ENCODE results near the gene CD79B.

GRCh38 chr17:63956296-63956920 is 24.3 kb upstream of the CD79B start:
- no peak for TF ChIP-seq EP300 (IDR thresholded peaks at IDR 0.05; ENCODE audit: borderline replicate concordance in 1 of 2, control insufficient read depth in 1 of 2, low read depth in 2 of 2, low read length in 2 of 2)
- no peak for TF ChIP-seq POLR2AphosphoS5 (IDR thresholded peaks at IDR 0.05; ENCODE audit: low read length)
- no peak for TF ChIP-seq EED (IDR thresholded peaks at IDR 0.05; ENCODE audit: low read depth)
- TF ChIP-seq FOS (IDR thresholded peaks at IDR 0.05; ENCODE audit: borderline replicate concordance, extremely low read depth, insufficient read length) = no peak
- no peak for TF ChIP-seq CTCF (IDR thresholded peaks at IDR 0.05 in 2 of 3, conservative IDR thresholded peaks at IDR 0.05 in 1 of 3; ENCODE audit: control insufficient read depth in 2 of 3, extremely low read depth in 1 of 3, insufficient read depth in 1 of 3, low read depth in 3 of 3, low read length in 3 of 3)
- TF ChIP-seq SPI1 (IDR thresholded peaks at IDR 0.05; ENCODE audit: borderline replicate concordance, insufficient read depth, low read depth, low read length) = no peak
- TF ChIP-seq RCOR1 (conservative IDR thresholded peaks at IDR 0.05; ENCODE audit: low read depth, low read length) = no peak
- no peak for TF ChIP-seq STAT1 (conservative IDR thresholded peaks at IDR 0.05)
- TF ChIP-seq, protein P1, sequence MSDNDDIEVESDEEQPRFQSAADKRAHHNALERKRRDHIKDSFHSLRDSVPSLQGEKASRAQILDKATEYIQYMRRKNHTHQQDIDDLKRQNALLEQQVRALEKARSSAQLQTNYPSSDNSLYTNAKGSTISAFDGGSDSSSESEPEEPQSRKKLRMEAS (IDR thresholded peaks at IDR 0.05; ENCODE audit: low read depth, low read length) = no peak
- no peak for TF ChIP-seq YY1 (IDR thresholded peaks at IDR 0.05; ENCODE audit: low read depth, low read length)
- TF ChIP-seq POLR2A (IDR thresholded peaks at IDR 0.05; ENCODE audit: low read depth, low read length) = no peak
- TF ChIP-seq RUNX3 (IDR thresholded peaks at IDR 0.05; ENCODE audit: low read length) = no peak

Measured in GM12878 (cell line).